ENCODE results near the gene RTF1.

DNA sequence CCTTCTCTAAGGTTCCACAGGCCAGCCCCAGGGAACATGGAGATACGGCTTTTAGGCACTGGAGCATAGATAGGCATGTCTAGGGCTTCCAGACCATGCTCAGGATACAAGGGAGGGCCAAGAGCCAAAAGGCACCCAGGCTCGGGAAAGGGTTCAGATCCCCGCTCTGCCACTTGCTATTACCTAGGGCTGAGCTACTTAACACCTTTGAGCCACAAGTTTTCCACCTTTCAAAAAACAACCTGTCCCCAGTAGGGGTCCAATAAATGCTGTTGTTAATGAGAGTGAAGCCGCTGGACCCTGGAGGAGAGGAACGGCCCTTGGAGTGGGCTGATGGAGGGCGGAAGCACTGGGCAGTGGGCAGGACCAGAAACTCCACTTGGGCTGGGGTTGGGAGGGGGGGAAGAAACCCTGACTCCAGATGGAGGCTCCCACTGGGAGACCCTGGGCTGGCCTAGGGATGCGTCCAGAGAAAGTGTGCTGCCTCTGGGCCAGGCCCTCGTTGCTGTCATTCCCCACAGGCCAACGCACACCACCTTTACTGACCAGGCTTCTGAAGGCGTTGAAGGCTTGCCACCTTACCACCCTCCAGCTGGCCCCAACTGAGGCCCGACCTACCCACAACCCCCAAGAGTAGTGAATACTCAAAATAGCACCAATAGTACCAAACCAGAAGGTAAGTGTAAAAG, 68.2 kb downstream of the RTF1 start:
- TF ChIP-seq, protein P1, sequence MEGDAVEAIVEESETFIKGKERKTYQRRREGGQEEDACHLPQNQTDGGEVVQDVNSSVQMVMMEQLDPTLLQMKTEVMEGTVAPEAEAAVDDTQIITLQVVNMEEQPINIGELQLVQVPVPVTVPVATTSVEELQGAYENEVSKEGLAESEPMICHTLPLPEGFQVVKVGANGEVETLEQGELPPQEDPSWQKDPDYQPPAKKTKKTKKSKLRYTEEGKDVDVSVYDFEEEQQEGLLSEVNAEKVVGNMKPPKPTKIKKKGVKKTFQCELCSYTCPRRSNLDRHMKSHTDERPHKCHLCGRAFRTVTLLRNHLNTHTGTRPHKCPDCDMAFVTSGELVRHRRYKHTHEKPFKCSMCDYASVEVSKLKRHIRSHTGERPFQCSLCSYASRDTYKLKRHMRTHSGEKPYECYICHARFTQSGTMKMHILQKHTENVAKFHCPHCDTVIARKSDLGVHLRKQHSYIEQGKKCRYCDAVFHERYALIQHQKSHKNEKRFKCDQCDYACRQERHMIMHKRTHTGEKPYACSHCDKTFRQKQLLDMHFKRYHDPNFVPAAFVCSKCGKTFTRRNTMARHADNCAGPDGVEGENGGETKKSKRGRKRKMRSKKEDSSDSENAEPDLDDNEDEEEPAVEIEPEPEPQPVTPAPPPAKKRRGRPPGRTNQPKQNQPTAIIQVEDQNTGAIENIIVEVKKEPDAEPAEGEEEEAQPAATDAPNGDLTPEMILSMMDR (IDR thresholded peaks at IDR 0.05): no peak
- no peak for TF ChIP-seq EZH2 (IDR thresholded peaks at IDR 0.05)

Measured in neural progenitor cell (in vitro differentiated cells).